ENCODE results near the gene CERS6. TPM values are rescaled to one million over a fixed set of nuclear protein-coding genes. Genes with fewer than 3 reads are reported as not detected.

CERS6 gene
- total RNA-seq, 4 donors from 2014 or later, result 42.3 to 62.1 (median 50.6) TPM

DNA sequence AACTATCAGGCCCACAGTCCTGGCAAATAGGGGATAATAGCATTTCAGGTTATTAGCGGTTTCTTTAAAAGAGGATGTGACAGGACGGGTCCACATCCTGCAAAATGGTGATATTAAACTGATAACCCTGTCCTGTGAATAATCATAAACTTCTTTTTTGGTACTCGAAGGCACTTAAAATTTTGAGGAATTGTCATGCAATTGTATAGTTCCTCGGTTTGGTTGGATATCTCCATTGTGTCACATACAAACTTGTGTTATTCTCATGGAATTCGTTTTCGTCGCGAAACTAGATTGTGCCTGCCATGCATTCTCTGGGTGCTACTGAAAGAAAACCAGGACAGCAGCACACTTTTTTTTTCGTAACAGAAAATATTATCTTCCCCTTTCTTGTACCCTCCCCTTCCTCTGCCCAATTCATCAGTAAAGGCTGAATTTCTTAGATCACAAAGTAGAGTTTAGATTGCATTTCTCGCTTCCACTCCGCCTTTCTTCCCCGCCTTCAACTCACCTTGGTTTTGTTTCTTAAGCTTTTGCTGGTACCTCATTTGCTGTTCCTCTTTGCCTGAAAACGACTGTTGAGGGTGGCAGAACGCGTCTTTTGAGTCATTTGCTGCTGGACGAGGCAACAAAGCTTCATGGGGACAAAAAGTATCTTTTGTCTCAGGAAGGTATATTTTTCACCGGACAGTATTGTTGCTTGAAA lies 1.3 kb downstream of the CERS6 start:
- Histone ChIP-seq H3K9me3 (peaks cover 0 to 5% of the 10 kb centered on the region in 2 donors), H3K4me3 (peak overlapping the region; percentile 64 to 91 (median 76)), H3K27me3 (no peaks in the 10 kb centered on the region), H3K36me3 (no peaks in the 10 kb centered on the region), H3K4me1 (peaks cover 0 to 34% (median 17%) of the 10 kb centered on the region in 4 donors), H3K27ac (peak overlapping the region; percentile 84 to 91 (median 87))
- intact Hi-C loops (cut with DNase I; ENCODE audit: low total_unique reads) (no loop called here), in situ Hi-C loops (cut with MboI; ENCODE audit: low pct_ligation_motif_present in 1 of 4, low pct_unique_long_range_greater_than_20kb in 1 of 4, low sequenced_read_pairs in 3 of 4) (no loop called here)
- TF ChIP-seq POLR2A (IDR thresholded peaks at IDR 0.05) (no peak), EP300 (IDR thresholded peaks at IDR 0.05; ENCODE audit: low read depth) (no peak), POLR2AphosphoS5 (IDR thresholded peaks at IDR 0.05) (no peak)
- TF ChIP-seq, protein P1, sequence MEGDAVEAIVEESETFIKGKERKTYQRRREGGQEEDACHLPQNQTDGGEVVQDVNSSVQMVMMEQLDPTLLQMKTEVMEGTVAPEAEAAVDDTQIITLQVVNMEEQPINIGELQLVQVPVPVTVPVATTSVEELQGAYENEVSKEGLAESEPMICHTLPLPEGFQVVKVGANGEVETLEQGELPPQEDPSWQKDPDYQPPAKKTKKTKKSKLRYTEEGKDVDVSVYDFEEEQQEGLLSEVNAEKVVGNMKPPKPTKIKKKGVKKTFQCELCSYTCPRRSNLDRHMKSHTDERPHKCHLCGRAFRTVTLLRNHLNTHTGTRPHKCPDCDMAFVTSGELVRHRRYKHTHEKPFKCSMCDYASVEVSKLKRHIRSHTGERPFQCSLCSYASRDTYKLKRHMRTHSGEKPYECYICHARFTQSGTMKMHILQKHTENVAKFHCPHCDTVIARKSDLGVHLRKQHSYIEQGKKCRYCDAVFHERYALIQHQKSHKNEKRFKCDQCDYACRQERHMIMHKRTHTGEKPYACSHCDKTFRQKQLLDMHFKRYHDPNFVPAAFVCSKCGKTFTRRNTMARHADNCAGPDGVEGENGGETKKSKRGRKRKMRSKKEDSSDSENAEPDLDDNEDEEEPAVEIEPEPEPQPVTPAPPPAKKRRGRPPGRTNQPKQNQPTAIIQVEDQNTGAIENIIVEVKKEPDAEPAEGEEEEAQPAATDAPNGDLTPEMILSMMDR (IDR thresholded peaks at IDR 0.05), result no peak
- DNase-seq, result no peak
- WGBS, 2 donors (ENCODE audit: low coverage in 1 of 2), result 23 to 36% methylated on average over 12 to 17 of the region's 17 CpGs

DNA sequence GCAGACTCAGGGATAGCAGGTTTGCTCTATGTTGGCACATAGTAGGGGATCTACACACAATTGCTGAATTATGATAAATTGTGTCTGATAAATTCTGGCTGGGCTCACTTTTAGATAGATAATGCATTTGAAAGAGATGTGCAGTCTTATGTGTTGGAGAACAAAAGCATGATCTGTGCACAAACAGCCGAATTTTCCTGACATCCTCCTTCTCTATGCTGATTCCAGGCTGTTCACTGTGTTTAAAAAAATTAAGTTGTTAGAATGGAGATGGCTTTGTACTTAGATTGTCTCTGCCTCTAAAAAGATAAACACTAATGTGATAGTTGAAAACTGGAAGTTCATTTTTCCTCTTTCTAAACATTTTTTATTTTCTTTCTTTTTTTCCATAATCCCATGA lies 2.1 kb downstream of the CERS6 start:
- Histone ChIP-seq H3K4me3 (peak overlapping the region in 3 of 4 donors; percentile 66 to 91 (median 87)), H3K4me1 (peaks cover 0 to 34% (median 17%) of the 10 kb centered on the region in 4 donors), H3K27ac (peak overlapping the region; percentile 84 to 91 (median 87)), H3K36me3 (no peaks in the 10 kb centered on the region), H3K9me3 (peaks cover 0 to 5% of the 10 kb centered on the region in 2 donors), H3K27me3 (no peaks in the 10 kb centered on the region)
- WGBS, 2 donors (ENCODE audit: low coverage in 1 of 2), result 38 to 60% methylated on average over 1 of the region's 1 CpG
- no peak for TF ChIP-seq POLR2A (IDR thresholded peaks at IDR 0.05)
- no peak for TF ChIP-seq EP300 (IDR thresholded peaks at IDR 0.05; ENCODE audit: low read depth)
- TF ChIP-seq, protein P1 (IDR thresholded peaks at IDR 0.05), result no peak
- TF ChIP-seq POLR2AphosphoS5 (IDR thresholded peaks at IDR 0.05), result no peak
- DNase-seq, result no peak
- intact Hi-C loops (cut with DNase I; ENCODE audit: low total_unique reads) (no loop called here), in situ Hi-C loops (cut with MboI; ENCODE audit: low pct_ligation_motif_present in 1 of 4, low pct_unique_long_range_greater_than_20kb in 1 of 4, low sequenced_read_pairs in 3 of 4) (no loop called here)

DNA sequence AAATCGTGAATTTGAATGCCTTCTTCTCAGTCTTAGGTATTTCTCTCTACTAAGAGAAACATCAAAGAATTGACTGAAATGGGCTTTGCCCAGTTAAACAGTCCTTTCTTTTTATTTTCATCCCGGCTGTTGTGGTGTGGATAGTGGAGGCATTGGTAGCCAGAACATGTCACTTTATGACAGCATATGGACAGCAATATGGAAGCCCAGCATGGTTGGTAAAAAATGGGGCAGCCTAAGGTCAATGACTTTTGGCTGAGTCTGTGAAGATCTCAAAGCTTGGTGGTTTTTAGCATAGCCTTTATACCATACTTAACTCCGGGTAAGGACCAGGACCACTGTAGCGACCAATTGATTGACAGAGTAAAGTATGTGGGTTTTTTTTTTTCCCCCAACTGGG lies 3.2 kb downstream of the CERS6 start:
- intact Hi-C loops (cut with DNase I; ENCODE audit: low total_unique reads) (no loop called here), in situ Hi-C loops (cut with MboI; ENCODE audit: low pct_ligation_motif_present in 1 of 4, low pct_unique_long_range_greater_than_20kb in 1 of 4, low sequenced_read_pairs in 3 of 4) (no loop called here)
- WGBS, 2 donors (ENCODE audit: low coverage in 1 of 2), result 72 to 75% methylated on average over 3 to 4 of the region's 4 CpGs
- H3K27me3 ChIP-seq, result no peaks in the 10 kb centered on the region
- H3K4me1 ChIP-seq, result peaks cover 0 to 34% (median 17%) of the 10 kb centered on the region in 4 donors
- no peaks in the 10 kb centered on the region for H3K36me3 ChIP-seq
- H3K4me3 ChIP-seq, result no peak overlapping the region
- no peak for TF ChIP-seq EP300 (IDR thresholded peaks at IDR 0.05; ENCODE audit: low read depth)
- no peak for TF ChIP-seq POLR2AphosphoS5 (IDR thresholded peaks at IDR 0.05)
- TF ChIP-seq, protein P1 (IDR thresholded peaks at IDR 0.05), result no peak
- TF ChIP-seq POLR2A (IDR thresholded peaks at IDR 0.05), result no peak
- no peak overlapping the region for H3K27ac ChIP-seq
- H3K9me3 ChIP-seq, result peaks cover 0 to 5% of the 10 kb centered on the region in 2 donors
- DNase-seq, result no peak

DNA sequence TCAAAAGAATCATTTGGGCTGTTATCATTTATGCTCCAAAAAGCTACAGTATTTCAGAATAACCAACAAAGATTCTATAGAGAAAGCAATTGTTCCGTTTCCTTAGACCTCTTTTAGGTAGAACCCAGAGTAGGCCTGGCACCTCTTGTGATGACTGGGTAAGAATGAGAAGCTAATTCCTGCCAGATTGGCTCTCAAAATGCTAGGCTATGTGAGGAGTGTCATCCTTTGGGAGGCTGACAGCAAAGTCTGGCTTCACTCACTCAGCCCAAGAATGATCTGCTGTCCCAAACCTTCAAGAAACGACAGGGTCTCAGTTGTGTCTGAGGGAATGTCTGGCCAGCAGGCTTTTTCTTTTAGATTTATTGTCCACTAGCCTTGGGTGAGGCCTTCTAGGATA lies 4.5 kb downstream of the CERS6 start:
- TF ChIP-seq EP300 (IDR thresholded peaks at IDR 0.05; ENCODE audit: low read depth) (no peak), POLR2AphosphoS5 (IDR thresholded peaks at IDR 0.05) (no peak)
- TF ChIP-seq, protein P1 (IDR thresholded peaks at IDR 0.05), result no peak
- intact Hi-C loops (cut with DNase I; ENCODE audit: low total_unique reads), result no loop called here
- 54 to 63% methylated on average over 1 to 2 of the region's 2 CpGs for WGBS, 2 donors (ENCODE audit: low coverage in 1 of 2)
- DNase-seq, result no peak
- H3K9me3 ChIP-seq, result no peaks in the 10 kb centered on the region
- H3K27me3 ChIP-seq, result no peaks in the 10 kb centered on the region
- in situ Hi-C loops (cut with MboI; ENCODE audit: low pct_ligation_motif_present in 1 of 4, low pct_unique_long_range_greater_than_20kb in 1 of 4, low sequenced_read_pairs in 3 of 4), result no loop called here
- H3K27ac ChIP-seq, result peak overlapping the region in 1 of 4 donors; percentile 7
- H3K36me3 ChIP-seq, result no peaks in the 10 kb centered on the region
- peaks cover 0 to 34% (median 20%) of the 10 kb centered on the region in 4 donors for H3K4me1 ChIP-seq
- H3K4me3 ChIP-seq, result no peak overlapping the region

Data from transverse colon (tissue), 4 donors.